HepG2 (cell line): ENCODE data around the gene F8. TPM values are rescaled to one million over a fixed set of nuclear protein-coding genes. Genes with fewer than 3 reads are reported as not detected.

Experiments used
- ADNP ChIP-seq: sonication (generic); formaldehyde crosslinking; IDR thresholded peaks from 2 replicates; pipeline ENCODE4 v1.4.0; 2020; ENCODE audit warnings: missing genetic modification reagents
- ARID2 ChIP-seq: sonication (generic); formaldehyde crosslinking; IDR thresholded peaks from 2 replicates; pipeline ENCODE4 v1.8.1; 2022; ENCODE audit warnings: mild to moderate bottlenecking, missing genetic modification reagents, borderline replicate concordance
- ELK4 ChIP-seq: sonication (generic); formaldehyde crosslinking; IDR thresholded peaks from 2 replicates; pipeline ENCODE4 v1.9.0; 2021; ENCODE audit warnings: missing genetic modification reagents, borderline replicate concordance
- HHEX ChIP-seq: IDR thresholded peaks from 2 replicates; pipeline ENCODE4 v1.6.1; 2016; ENCODE audit warnings: control low read depth
- HMG20A ChIP-seq: IDR thresholded peaks from 2 replicates; pipeline ENCODE4 v1.6.1; 2016; ENCODE audit warnings: borderline replicate concordance
- KAT2B ChIP-seq: fragments of 150-350 bp; IDR thresholded peaks from 2 replicates; pipeline ENCODE4 v1.6.1; 2014; ENCODE audit warnings: low read depth, low read length, borderline replicate concordance
- NFAT5 ChIP-seq: sonication (generic); formaldehyde crosslinking; IDR thresholded peaks from 2 replicates; pipeline ENCODE4 v1.4.0; 2020; ENCODE audit warnings: missing genetic modification reagents
- NR2F1 ChIP-seq, 2 experiments: fragments of 450-650 bp in 1 of 2; formaldehyde crosslinking in 1 of 2; IDR thresholded peaks; 2 replicates each; pipeline versions ENCODE4 v1.5.0 to v1.6.1; 2016 to 2020; ENCODE audit warnings: mild to moderate bottlenecking in 1 of 2, missing compliant biosample characterization in 1 of 2, missing genetic modification reagents in 1 of 2, moderate library complexity in 1 of 2
- REST ChIP-seq, 2 experiments: IDR thresholded peaks; 2 replicates each; pipeline ENCODE4 v1.6.1; 2011 to 2012; ENCODE audit warnings: low read length in 2 of 2, borderline replicate concordance in 1 of 2, low read depth in 1 of 2, mild to moderate bottlenecking in 1 of 2, moderate library complexity in 1 of 2
- SMARCE1 ChIP-seq: fragments of 450-650 bp; IDR thresholded peaks from 2 replicates; pipeline ENCODE4 v1.6.1; 2017; ENCODE audit warnings: borderline replicate concordance
- ZBTB1 ChIP-seq: sonication (generic); formaldehyde crosslinking; IDR thresholded peaks from 2 replicates; pipeline ENCODE4 v1.4.0; 2020; ENCODE audit warnings: missing genetic modification reagents, borderline replicate concordance
- ZBTB39 ChIP-seq: sonication (generic); formaldehyde crosslinking; IDR thresholded peaks from 2 replicates; pipeline ENCODE4 v1.5.0; 2020; ENCODE audit warnings: missing genetic modification reagents
- ZNF275 ChIP-seq: sonication (generic); formaldehyde crosslinking; IDR thresholded peaks from 2 replicates; pipeline ENCODE4 v1.8.0; 2022; ENCODE audit warnings: missing genetic modification reagents, mild to moderate bottlenecking, inconsistent platforms, borderline replicate concordance
- ZNF496 ChIP-seq: sonication (generic); formaldehyde crosslinking; IDR thresholded peaks from 2 replicates; pipeline ENCODE4 v1.8.1; 2023; ENCODE audit warnings: mild to moderate bottlenecking, moderate library complexity, missing genetic modification reagents; ENCODE audit not compliant: insufficient replicate concordance
- polyA plus RNA-seq, 8 experiments: library from polyadenylated mRNA; depleted of rRNA in 3 of 8; stranded (reverse) in 7 of 8; unstranded in 1 of 8; fragments of >200 nt; fragmentation: Illumina TruSeq in 4 of 8; extraction: Trizol in 4 of 8; gene quantifications; 2 replicates each; pipeline versions ENCODE4 v1.2.1 to v1.2.3, GENCODE V29; 2011 to 2016; ENCODE audit warnings: low read depth in 4 of 8, missing spikeins in 1 of 8, mixed read lengths in 1 of 8; ENCODE audit not compliant: insufficient read depth in 1 of 8
- total RNA-seq, 5 experiments: library from RNA; depleted of rRNA; stranded (reverse); fragments of >200 nt; fragmentation: Illumina TruSeq; extraction: Trizol; gene quantifications; 2 replicates each; pipeline ENCODE4 v1.2.3, GENCODE V29; 2016; ENCODE audit warnings: low read depth in 1 of 5

F8 gene
- total and polyA plus RNA-seq, 2 of the 13 experiments (the other 11 are each of a cell fraction or from before 2014, with no cell fraction given) = 0.29 to 0.61 TPM

- TF ChIP-seq SMARCE1 = no peak
- no peak for TF ChIP-seq NFAT5 (CRISPR knock-in tag)
- TF ChIP-seq KAT2B = no peak
- no peak for TF ChIP-seq NR2F1 (CRISPR knock-in tag; IDR thresholded peaks at IDR 0.05)
- no peak for TF ChIP-seq HHEX (CRISPR knock-in tag)
- TF ChIP-seq ADNP (CRISPR knock-in tag) = no peak
- TF ChIP-seq ZNF496 = no peak
- TF ChIP-seq ARID2 (CRISPR knock-in tag) = no peak
- no peak for TF ChIP-seq ELK4 (CRISPR knock-in tag)
- TF ChIP-seq ZBTB1 = no peak
- TF ChIP-seq HMG20A = no peak
- no peak for TF ChIP-seq ZNF275 (CRISPR knock-in tag)
- no peak; a peak in 1 of 4 replicates for TF ChIP-seq REST (IDR thresholded peaks at IDR 0.05; ENCODE audit: borderline replicate concordance in 1 of 2, low read depth in 1 of 2, low read length in 2 of 2)
- no peak for TF ChIP-seq ZBTB39
These were observed 48.6 kb upstream of the F8 start, which contains the start of the genes BRCC3, CMC4 and MTCP1 (continued) for GRCh38 chrX:155070975-155071693.
